OCI-LY3 (cell line): ENCODE results near the gene ATF7IP2.

ENCODE experiments used
- EZH2phosphoT487 ChIP-seq: fragments of 200-600 bp; shearing (Covaris generic); IDR thresholded peaks from 2 replicates; pipeline ENCODE4 v1.6.1; 2018; ENCODE audit warnings: antibody characterized with exemption, mixed run types, low read depth
- TF ChIP-seq, protein P1 (sequence below): fragments of 200-600, 300-600 bp; sonication (generic); IDR thresholded peaks from 2 replicates; pipeline ENCODE4 v1.5.1; 2014; ENCODE audit warnings: antibody characterized with exemption, low read length, low read depth

DNA sequence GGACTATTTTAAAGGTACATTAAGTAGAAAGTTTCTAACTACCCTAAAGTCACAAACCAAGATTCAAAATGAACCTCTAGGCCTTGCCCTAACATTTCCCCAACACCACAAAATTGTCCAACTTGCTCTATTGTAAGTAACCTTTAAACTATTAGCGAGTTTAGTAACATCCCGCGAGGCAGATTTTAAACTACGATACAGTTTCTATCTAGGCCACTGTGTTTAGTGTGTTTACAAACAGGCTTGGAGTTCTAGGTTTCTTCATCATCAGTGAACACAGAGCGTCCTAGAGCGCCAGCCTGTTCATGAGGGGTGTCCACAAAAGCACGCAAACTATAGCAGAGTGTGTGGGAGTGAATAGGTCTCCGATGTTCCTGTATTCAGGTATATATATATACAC lies 142.8 kb downstream of the ATF7IP2 start:
- TF ChIP-seq, protein P1, sequence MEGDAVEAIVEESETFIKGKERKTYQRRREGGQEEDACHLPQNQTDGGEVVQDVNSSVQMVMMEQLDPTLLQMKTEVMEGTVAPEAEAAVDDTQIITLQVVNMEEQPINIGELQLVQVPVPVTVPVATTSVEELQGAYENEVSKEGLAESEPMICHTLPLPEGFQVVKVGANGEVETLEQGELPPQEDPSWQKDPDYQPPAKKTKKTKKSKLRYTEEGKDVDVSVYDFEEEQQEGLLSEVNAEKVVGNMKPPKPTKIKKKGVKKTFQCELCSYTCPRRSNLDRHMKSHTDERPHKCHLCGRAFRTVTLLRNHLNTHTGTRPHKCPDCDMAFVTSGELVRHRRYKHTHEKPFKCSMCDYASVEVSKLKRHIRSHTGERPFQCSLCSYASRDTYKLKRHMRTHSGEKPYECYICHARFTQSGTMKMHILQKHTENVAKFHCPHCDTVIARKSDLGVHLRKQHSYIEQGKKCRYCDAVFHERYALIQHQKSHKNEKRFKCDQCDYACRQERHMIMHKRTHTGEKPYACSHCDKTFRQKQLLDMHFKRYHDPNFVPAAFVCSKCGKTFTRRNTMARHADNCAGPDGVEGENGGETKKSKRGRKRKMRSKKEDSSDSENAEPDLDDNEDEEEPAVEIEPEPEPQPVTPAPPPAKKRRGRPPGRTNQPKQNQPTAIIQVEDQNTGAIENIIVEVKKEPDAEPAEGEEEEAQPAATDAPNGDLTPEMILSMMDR, result no peak
- no peak for TF ChIP-seq EZH2phosphoT487
